Mucosa of descending colon (tissue), 3 donors: Measurements from ENCODE around the gene AFAP1. TPM values are rescaled to one million over a fixed set of nuclear protein-coding genes. Genes with fewer than 3 reads are reported as not detected.

Source experiments
- ATAC-seq: fragments of 200-7000 bp; cut with Tn5 transposase; one replicate; pipeline ENCODE4 v1.9.1; 2020; ENCODE audit warnings: mild to moderate bottlenecking, moderate library complexity
- DNase-seq, 3 donors: peaks; one replicate each; pipeline ENCODE4 v3.0.0-alpha.2; 2020
- H3K36me3 ChIP-seq: fragments of 200-600 bp; one replicate; pipeline ENCODE4 v1.8.0; 2021; ENCODE audit warnings: low read depth, mild to moderate bottlenecking
- H3K4me1 ChIP-seq: fragments of 200-600 bp; one replicate; pipeline ENCODE4 v1.8.0; 2021; ENCODE audit warnings: low read depth, mild to moderate bottlenecking
- H3K4me3 ChIP-seq: fragments of 200-600 bp; one replicate; pipeline ENCODE4 v1.8.0; 2021; ENCODE audit warnings: mild to moderate bottlenecking
- H3K9me3 ChIP-seq: fragments of 200-600 bp; one replicate; pipeline ENCODE4 v1.8.0; 2021; ENCODE audit warnings: mild to moderate bottlenecking
- intact Hi-C, 2 donors: fragments of 100-400 bp; cut with DNase I in 1 of 2; cut with micrococcal nuclease in 1 of 2; formaldehyde crosslinking; loops; one replicate each; pipeline versions ENCODE4 v1.11.0 to v1.11.1; 2022; cut with DNase I, micrococcal nuclease
- total RNA-seq, 3 donors: library from RNA; stranded (reverse); fragmentation: NEBNext Ultra II Directional in 2 of 3; extraction: Animal tissue kit (Norgen Biotek cat#: 25700) in 2 of 3; gene quantifications; one replicate each; pipeline versions ENCODE4 v1.2.1 to v1.2.4, GENCODE V29; 2021 to 2023
- TF ChIP-seq, protein P1 (sequence below): fragments of 200-600 bp; IDR thresholded peaks from one replicate; pipeline ENCODE4 v1.8.0; 2022; ENCODE audit warnings: antibody characterized with exemption, mild to moderate bottlenecking
- donor health status: DM: no; HTN: no; CAD: no; lungs with moderate emphysema.
- donor health status: DM: no; HTN: no; CAD: no.
- donor health status: DM: no; HTN: yes; CAD: no.

AFAP1 gene
- total RNA-seq, 3 donors from 2014 or later, result 31.4 to 59.1 (median 37.1) TPM

DNA sequence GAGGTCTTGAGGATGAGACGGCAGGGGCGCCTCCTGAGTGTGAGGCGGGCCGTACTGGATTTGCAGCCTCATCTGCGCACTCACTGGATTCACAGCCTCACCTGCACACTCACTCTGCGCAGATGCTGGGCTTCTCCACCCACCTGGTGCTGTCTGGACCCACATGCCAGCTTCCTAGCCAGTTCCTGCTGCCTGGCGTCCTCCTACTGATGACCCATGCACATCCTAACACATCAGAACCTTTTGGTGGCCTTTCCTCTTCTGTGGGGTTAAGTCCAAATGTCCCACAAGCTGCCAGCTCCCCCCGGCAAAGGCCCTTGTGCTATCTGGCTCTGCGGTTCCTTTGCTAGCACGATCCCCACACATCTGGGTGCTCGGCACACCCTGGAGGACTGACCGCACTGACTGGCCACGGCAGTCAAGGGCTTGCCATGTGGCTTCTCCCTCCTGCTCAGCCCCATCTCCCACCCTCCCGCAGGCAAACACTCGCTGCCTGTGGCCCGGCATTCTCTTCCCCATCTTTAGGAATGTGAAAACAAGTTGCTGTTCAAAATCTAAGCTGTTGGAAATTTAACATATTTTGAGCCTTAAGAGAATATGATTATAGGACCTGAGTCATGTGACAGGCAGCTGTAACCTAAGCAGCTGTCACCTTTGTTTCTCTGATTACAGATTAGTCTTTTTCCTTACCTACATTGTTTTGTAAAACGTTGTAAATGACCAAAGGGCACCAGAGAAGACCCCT is 39.4 kb upstream of the AFAP1 start:
- H3K4me1 ChIP-seq, result peaks cover 66% of the 10 kb centered on the region
- intact Hi-C loops, result no loop called here
- no peak overlapping the region for H3K4me3 ChIP-seq
- DNase-seq (peak in 1 of 3 donors; percentile 71), ATAC-seq (peak; percentile 28)
- peaks cover 3% of the 10 kb centered on the region for H3K36me3 ChIP-seq
- TF ChIP-seq, protein P1, sequence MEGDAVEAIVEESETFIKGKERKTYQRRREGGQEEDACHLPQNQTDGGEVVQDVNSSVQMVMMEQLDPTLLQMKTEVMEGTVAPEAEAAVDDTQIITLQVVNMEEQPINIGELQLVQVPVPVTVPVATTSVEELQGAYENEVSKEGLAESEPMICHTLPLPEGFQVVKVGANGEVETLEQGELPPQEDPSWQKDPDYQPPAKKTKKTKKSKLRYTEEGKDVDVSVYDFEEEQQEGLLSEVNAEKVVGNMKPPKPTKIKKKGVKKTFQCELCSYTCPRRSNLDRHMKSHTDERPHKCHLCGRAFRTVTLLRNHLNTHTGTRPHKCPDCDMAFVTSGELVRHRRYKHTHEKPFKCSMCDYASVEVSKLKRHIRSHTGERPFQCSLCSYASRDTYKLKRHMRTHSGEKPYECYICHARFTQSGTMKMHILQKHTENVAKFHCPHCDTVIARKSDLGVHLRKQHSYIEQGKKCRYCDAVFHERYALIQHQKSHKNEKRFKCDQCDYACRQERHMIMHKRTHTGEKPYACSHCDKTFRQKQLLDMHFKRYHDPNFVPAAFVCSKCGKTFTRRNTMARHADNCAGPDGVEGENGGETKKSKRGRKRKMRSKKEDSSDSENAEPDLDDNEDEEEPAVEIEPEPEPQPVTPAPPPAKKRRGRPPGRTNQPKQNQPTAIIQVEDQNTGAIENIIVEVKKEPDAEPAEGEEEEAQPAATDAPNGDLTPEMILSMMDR, result no peak
- no peaks in the 10 kb centered on the region for H3K9me3 ChIP-seq

DNA sequence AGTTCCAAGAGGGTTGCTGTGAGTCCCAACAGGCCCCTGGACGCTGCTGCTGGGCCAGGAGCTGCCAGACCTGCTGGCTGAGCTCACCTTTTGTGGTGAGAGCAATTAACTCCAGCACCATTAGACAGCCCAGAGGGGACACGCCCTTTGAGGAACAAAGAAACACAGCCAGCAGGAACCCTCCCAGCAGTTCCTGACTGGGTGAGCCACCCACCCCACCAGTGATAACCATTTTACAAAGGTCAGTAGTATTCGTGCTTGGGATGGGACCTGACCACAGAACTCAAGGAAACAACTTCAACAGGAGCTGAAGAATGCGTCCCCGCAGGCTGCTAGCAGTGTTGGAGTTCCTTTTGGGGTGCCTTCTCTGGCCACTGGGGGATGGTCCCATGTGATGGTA is 38.8 kb upstream of the AFAP1 start:
- H3K4me1 ChIP-seq, result peaks cover 66% of the 10 kb centered on the region

DNA sequence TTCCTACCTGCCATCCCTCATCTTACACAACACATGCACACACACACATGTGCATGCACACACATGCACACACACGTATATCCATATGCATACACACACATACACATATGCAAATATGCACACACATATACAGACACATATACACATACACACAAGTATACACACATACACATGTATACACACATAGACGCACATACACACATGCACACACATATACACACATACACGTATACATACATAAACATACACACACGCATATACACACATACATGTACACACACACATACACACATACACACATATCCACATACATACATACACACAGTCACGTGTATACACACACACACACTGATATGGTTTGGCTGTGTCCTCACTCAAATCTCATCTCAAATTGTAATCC is 37.0 kb upstream of the AFAP1 start:
- H3K4me3 ChIP-seq, result no peak overlapping the region
- TF ChIP-seq, protein P1, result no peak
- intact Hi-C loops, result no loop called here

More for the DNA sequence above, 38.8 kb upstream of the AFAP1 start:
- peak; percentile 79 to 81 (median 79) for DNase-seq
- H3K9me3 ChIP-seq, result no peaks in the 10 kb centered on the region
- H3K36me3 ChIP-seq, result peaks cover 3% of the 10 kb centered on the region
- no peak overlapping the region for H3K4me3 ChIP-seq
- ATAC-seq, result peak; percentile 87
- intact Hi-C loops, result no loop called here
- TF ChIP-seq, protein P1, result no peak

GRCh38 chr4:7976025-7976424 is 36.4 kb upstream of the AFAP1 start:
- peaks cover 3% of the 10 kb centered on the region for H3K36me3 ChIP-seq
- no peaks in the 10 kb centered on the region for H3K9me3 ChIP-seq
- peaks cover 61% of the 10 kb centered on the region for H3K4me1 ChIP-seq
- ATAC-seq, result no peak
- TF ChIP-seq, protein P1, result no peak
- intact Hi-C loops, result no loop called here
- peak in 1 of 3 donors; percentile 25 for DNase-seq
- H3K4me3 ChIP-seq, result no peak overlapping the region

More for the DNA sequence above, 37.0 kb upstream of the AFAP1 start:
- peaks cover 61% of the 10 kb centered on the region for H3K4me1 ChIP-seq
- ATAC-seq (no peak), DNase-seq (no peak)
- peaks cover 3% of the 10 kb centered on the region for H3K36me3 ChIP-seq
- H3K9me3 ChIP-seq, result no peaks in the 10 kb centered on the region

- Histone ChIP-seq H3K4me3 (no peak overlapping the region), H3K36me3 (peaks cover 3% of the 10 kb centered on the region), H3K4me1 (peaks cover 49% of the 10 kb centered on the region), H3K9me3 (no peaks in the 10 kb centered on the region)
- intact Hi-C loops, result no loop called here
- TF ChIP-seq, protein P1, result no peak
- ATAC-seq (no peak), DNase-seq (no peak)
Measured at GRCh38 chr4:7974425-7974824, 34.8 kb upstream of the AFAP1 start.
